HG03066 (cell line): ENCODE measurements around the gene IGFBP1.

Experiments used
- ATAC-seq: cut with Tn5 transposase; IDR thresholded peaks from one replicate; pipeline ENCODE4 v1.9.1; 2021; ENCODE audit warnings: low read depth; ENCODE audit not compliant: unreplicated experiment

IGFBP1 gene

DNA sequence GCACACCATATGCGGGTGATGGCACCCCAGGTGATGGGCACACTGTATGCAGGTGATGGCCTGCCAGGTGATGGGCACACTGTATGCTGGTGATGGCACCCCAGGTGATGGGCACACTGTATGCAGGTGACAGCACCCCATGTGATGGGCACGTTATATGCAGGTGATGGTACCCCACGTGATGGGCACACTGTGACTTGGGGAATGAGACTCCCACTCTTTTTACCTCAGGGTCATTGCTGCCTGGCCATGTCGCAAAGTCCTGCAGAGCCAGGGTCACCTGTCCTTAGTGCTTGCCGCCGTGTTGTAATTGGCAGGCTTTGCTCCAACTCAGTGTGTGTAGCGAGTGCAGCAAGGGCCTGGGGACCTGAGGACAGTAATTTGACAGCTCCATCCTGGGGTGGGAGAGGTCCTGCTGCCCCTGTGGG lies 7.8 kb upstream of the IGFBP1 start:
- ATAC-seq, result no peak

DNA sequence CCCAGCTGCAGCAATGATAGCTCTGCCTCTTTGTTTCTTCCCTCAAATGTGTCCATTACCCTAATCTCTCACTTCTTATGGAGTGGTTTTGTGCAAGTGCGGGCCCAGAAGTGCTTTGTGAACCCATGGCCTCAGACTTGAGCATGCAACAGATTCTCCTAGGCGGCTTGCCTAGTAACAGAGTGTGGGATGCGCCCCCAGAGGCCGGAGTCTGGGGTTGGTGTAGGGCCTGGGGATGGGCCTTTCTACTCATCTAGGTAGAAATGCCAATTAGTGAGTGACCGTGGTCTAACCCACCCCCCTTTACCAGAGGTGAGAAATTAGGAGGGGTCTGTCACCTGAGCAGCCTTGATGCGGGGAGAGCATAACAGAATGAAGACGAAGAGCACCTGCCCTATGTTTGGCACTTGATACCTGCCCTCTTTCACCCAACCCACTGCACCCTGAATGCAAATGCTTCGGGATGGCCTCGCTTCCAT lies 7.0 kb upstream of the IGFBP1 start:
- no peak for ATAC-seq

DNA sequence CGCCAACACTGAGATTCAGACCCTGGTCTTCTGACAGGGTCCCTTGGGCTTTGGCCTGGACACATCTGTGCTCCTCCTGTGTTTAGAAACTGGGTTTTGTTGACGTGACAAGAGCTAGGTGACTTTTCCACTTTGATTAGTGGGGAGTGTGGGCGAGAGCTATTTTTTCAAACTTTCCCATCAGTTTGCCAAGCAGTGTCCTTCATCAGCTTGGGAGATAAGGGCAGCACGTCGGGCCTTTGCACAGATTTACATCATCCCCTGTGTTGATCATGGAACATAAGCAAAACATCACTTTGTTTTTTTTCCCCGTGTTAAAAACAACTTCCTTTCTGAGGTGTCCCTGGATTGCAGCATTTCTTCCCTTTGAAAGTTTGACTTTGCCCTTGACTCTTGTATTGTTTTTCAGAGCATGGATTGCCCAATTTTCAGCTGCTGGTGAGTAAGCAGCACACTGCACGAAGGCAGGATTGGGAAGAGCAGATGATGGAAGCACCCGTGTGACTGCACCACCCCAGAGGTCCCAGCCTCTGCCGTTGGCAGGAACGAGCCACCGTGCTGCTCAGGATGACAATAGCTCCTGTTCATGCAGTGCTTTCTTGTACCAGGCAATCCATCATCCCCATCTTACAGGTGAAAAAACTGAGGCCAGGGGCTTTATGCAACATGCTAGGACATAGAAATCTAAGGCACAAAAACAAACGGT lies 6.4 kb upstream of the IGFBP1 start:
- ATAC-seq, result no peak

DNA sequence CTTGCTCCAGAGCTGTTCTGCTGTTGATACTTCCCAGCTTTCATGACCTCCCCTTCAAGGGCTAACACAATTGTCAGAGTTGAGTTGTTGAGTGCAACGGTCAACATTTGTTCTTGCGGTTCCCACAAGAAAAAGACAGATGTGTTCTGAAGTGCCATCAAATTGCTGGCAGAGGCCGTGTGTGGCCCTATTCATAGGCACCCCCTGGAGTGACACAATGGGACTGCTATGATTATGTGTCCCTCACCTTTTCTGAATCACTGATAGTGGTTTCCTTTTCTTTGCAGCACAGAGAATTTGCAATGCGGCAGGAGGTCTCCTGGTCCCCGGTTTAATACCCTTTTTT lies 5.8 kb upstream of the IGFBP1 start:
- ATAC-seq, result no peak

DNA sequence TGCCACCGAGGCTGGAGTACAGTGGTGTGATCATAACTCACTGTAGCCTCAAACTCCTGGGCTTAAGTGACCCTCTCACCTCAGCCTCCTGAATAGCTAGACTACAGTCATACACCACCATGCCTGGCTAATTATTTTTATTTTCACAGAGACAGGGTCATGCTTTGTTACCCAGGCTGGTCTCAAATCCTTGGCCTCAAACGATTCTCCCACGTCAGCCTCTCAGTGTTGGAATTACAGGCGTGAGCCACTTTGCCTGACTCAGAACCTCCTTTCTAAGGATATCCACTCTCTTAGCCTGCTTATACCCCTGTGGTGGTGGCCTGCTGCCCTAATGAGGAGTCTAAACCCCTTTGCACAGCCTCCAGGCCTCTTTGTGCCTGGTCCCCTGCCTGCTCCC lies 4.2 kb upstream of the IGFBP1 start:
- no peak for ATAC-seq

DNA sequence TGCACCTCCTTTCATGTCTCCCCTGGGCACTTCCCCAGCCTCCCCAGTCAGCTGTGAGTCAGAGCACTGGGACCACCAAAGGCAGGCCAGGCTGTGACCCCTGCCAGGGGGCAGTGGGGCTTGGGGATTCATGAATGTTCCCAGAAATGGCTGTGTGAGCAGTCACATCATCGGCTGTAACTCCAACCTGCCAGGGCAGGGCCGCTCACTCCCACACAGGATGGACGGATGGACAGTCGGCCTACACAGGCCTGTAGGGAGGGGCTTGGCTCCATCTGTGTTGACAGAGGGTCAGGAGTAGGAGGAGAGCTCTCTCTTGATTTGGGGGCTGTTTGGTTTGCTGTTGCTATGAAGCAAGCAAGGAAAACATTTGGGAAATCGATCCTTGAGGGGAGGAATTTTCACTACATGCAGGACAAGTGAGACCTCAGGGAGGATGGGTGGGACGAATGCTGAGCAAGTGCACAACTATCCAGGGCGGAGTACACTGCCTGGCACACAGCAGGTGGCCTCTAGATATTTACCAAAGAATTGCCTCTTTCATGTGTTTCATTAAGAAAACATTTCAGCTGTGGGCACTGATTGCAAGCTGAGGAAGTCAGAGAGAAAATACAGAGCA lies 2.9 kb upstream of the IGFBP1 start:
- no peak for ATAC-seq

DNA sequence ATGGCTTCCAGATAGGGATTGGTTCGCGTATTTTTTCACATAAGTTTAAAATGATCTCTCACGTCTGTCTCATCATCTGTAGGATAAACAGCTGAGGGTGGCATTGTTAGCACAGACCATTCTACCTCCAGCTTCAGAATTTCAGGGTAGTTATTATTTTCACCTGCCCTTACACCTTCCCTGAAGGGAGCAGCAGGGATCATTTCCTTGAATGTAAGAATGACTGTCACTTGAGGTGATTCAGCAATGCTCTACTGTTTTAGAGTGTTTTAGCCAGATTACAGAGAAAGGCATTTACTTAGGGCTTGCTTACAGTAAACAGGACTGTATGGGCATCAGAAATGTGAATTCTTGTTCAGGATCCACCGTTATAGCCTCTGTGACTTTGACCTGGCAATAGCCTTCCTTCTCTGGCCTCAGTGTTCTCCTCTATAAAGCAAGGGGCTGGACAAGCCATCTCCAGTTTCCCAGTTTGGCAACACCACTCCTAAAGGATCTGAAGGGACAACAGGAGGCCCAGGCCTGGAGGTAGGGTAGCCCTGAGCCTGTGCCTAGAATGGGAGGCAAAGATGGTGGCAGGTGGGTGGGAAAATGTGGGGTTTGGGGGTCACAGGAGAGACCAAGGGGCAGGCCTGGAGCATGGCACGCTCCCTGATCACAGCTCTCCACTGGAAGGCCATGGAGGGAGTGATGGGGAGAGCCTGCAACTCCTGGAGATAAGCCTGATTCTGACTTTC lies 1.2 kb upstream of the IGFBP1 start:
- ATAC-seq, result no peak

DNA sequence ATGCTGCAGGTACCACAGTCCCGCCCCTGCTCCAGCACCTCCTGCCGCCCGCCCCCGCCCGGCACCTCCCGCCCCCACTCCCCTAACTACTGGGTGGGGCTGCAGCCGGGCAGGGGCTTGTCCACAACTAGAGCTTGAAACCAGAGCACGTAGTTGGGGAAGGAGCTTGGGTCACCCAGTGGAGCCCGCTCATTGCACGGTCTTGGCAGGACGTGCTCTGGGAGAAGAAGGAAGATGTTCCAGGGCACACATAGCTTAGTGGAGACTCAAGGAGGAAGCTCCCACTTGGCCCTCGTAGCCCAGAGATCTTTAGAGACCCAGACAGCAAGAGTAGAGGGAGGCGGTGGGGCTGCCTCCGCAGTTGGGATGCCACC lies 692 bp downstream of the IGFBP1 start:
- no peak for ATAC-seq

DNA sequence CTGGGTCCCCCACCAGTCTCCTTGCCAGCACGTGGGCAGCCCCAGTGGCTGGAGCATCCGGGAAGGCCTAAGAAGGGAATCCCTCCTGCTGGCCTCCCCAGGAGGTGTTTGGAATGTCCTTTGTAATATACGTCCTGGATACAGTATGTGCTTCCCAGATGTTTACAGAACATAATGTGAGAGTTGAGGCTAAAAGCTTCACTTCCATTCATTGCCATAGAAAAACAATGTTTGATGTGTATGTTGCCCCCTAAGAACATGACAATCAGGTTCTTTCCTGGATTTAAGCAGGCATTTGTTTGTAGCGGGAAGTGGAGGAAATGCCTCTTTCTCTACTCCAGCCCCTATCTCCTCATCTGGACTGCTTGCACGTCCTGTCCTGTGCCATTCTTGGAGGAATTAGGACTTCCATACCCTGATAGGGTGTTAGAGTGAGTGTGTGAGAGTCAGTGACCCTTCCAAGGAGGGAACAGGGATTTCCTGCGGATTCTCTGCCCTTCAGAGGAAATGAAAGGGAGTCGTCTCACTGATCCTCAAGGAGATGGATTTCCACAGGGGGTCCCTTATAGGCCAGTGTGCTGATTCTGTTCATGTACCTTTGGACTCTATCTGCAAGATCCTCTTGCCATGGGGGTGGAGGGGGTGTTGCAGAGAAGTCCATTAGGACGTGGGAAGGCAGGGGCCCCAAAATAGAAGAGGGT lies 1.2 kb downstream of the IGFBP1 start:
- no peak for ATAC-seq

DNA sequence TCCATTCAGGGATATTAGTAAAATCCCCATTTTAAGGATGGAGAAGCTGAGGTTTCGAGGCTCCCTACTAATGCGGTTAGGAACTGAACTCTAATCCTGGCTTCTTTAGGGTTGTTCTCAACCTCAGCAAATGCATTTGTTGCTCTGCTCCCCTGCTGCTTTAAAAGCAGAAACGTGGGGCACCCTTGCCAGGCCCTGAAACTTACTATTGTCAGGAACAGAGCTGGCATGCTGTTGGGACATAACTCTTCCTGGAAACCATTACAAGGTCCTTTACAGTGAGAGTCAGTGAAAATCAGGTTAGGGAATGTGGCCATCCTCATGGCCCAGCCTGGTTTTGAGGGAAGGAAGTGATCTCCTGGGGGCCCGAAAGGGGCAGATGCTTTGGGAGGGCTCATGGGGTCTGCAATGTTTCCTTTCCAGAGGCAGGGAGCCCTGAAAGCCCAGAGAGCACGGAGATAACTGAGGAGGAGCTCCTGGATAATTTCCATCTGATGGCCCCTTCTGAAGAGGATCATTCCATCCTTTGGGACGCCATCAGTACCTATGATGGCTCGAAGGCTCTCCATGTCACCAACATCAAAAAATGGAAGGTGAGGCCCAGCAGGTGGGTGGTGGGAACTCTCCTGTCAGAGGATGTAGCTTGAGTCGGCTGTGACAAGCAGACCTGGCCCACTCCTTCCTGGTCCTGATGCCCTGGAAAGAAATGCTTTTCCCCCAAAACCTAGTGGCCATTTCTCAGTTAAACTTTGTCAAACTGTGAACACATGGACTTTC lies 2.0 kb downstream of the IGFBP1 start:
- ATAC-seq, result no peak

DNA sequence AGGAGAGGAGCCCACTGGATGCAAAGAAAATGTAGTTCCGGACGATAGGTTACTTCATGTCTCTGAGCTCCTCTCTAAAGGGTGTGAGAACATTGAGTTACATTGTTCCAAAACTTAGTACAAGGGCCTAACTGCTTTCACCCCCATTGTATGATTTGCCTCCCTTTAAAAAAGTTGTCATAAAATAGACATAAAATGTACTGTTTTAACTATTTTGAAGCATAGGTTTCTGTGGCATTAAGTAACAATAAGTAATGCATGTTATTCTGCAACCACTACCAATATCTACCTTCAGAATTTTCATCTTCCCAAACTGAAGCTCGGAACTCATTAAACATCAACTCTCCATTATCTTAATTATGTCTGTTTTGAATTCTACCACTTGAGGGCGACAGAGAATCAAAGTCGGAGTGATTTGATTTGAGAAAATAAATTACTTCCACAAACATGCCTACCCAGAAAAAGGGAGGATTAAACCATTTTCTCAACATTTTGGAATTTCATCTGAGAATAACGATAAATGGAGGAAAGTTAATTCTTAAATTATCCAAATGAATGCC lies 2.7 kb downstream of the IGFBP1 start:
- ATAC-seq, result no peak

DNA sequence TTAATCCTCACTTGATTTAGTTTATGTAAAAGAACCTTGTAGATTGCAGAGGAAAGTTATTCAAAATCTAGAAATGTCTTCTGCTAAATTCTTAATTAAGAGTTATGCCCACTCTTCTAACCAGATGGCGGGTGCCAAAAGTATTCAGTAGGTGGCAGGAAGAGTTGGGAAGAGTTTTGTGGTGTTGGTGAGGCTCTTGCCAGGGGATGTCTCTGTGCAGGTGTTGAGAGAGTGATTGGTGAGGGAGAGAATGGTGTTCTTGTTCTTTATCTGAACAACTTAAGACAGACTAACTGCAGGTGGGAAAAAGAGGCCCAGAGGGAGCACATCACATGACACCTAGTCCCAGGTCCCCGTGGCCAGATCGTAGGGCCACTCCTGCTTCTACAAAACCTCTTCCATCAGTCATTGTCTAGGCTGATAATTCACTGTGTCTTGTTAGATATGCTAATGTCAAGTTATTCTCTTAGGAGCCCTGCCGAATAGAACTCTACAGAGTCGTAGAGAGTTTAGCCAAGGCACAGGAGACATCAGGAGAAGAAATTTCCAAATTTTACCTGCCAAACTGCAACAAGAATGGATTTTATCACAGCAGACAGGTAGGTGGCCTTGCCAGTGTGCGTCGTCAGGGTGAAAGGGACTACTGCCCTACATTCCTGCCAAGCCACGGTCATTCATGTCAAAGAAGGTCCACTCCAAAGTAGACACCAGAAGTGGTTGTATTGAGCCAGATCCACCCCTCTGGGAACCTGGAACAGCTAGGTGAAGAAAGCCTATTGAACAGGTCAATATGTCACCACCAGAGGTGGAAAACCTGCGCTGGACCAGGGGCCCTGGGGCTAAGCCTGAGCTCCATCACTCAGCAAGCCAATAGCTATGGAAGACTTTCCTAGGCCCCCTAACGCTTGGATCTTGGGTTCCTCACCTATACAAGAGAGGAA lies 3.4 kb downstream of the IGFBP1 start:
- ATAC-seq, result no peak

DNA sequence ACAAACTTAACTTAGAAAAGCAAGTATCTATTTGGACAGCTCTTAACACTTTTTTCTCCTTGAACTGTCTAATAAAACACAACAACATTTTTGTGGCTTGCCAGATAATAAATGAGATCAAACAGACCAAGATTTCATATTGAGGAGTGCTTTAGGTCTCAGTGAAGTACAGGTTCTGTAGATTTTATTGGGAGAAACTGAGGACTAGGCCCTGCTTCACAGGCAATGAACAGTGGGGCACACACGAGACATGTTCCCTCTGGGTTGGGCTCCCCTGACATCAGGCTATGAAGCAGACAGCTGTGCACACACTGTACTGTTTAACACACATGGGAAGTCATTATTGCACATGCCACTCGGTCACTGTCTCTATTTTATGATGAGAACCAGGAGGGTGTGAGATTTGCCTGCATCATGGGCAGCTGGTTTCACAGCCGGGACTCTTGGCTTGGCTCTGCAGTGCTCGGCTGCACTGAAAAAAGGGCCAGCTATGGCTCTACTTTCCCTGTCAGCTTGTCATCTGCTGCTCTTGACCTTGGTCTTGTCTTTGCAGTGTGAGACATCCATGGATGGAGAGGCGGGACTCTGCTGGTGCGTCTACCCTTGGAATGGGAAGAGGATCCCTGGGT lies 4.2 kb downstream of the IGFBP1 start:
- ATAC-seq, result no peak

DNA sequence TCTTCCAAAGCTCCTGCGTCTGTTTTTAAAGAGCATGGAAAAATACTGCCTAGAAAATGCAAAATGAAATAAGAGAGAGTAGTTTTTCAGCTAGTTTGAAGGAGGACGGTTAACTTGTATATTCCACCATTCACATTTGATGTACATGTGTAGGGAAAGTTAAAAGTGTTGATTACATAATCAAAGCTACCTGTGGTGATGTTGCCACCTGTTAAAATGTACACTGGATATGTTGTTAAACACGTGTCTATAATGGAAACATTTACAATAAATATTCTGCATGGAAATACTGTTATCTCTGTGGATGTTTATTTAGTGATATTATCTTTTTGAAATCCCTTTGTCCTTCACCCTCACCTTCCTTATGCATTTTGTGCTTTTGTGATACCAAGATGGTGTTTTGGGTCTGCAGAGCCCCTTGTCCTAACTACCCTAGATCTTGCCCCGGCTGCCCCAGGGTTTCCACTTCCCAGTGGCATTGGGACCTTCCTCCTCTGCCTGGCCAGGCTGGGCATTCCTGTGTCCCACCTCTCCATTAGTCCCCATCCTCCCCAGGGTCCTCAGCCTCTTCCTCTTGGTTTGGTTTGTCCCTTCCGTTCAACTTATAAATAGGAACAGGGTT lies 5.2 kb downstream of the IGFBP1 start:
- ATAC-seq, result no peak

DNA sequence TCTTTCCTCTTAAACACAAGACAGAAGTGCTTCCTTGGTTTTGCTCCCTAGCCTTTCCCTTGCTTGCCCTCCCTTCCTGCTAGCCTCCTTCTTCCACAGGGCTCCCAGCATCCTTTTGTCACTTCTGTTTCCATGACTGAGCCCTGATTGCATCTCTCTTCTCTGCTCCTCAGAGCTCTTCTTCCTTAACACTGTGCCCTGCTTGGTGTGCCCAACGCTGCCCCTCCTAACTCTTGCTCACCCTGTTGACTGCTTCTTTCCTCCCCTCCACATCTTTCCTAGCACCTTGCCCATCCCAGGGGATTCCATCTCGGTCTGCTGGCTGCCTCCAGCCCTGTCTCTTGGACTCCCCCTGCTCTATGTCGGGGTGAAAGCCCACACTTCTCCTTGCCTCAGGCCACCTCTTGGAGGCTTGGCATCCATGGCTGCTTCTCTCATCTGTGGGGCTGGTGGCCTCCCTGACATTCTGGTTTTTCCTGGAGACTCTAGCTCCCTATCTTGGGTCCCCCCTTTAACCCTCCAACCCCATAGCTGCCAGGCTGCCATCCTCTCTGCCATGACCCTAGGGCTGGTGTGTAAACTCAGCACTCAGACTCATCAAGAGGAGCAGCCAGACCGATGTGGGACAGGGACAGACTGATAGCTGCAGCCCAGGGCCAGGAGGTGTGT lies 5.8 kb downstream of the IGFBP1 start:
- no peak for ATAC-seq

DNA sequence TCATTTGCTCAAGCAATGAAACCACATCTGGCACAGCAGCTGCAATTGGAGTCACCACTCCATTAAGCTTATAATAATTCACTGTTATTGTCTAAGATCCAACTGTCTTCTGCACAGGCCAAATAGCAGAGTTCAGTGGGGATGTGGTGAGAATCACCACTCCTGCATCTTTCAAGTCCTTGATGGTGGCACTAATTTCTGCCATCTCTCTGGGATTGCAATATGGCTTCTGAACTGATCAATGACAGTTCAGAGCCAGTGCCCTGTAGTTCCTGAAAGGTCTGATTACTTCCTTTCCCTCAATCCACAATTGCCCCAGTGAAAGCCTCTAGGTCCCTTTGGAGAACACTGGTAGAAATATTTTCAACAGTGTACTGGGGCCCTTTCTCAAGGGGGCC lies 6.4 kb downstream of the IGFBP1 start:
- no peak for ATAC-seq

DNA sequence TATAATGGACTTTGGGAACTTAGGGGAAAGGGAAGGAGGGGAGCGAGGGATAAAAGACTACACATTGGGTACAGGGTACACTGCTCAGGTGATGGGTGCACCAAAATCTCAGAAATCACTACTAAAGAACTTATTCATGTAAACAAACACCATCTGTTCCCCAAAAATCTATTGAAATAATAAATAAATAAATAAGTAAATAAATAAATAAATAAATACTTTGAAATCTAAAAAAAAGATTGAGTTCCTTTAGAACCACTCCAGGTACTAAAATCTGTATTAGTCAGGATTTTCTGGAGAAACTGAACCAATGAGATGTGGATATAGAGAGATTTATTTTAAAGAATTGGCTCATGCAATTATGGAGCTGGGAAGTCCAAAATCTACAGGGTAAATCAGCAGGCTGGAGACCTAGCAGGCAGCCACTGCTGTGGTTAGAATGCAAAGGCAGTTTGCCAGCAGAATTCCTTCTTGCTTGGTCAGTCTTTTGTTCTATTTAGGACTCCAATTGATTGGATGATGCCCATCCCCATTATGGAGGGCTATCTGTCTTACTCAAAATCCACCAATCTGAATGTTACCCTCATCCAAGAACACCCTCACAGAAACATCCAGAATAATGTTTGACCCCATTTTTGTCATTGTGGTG lies 8.9 kb downstream of the IGFBP1 start:
- ATAC-seq, result no peak
